Measurements from ENCODE around the gene PTH. TPM values are rescaled to one million over a fixed set of nuclear protein-coding genes. Genes with fewer than 3 reads are reported as not detected.

Gene PTH
- total RNA-seq, 1 experiment from 2014 or later: not detected

- DNase-seq (ENCODE audit: low spot score): peak; percentile 88
- ATAC-seq: peak; percentile 98
- CTCF ChIA-PET: interaction anchor here (0.6 to 3.2 kb wide), 29 partner anchors 9 to 765 kb away, joined by 3 to 21 read pairs (median 5); partner anchors contain the start of gene BTBD10
- peak overlapping the region; percentile 44 for H3K4me3 Mint-ChIP-seq
- H3K27ac Mint-ChIP-seq: no peak overlapping the region
- peaks cover 38% of the 10 kb centered on the region for H3K9me3 Mint-ChIP-seq
- H3K36me3 Mint-ChIP-seq: peaks cover 13% of the 10 kb centered on the region
- H3K27me3 Mint-ChIP-seq (ENCODE audit: low read depth): peaks cover 15% of the 10 kb centered on the region
- POLR2A ChIA-PET: no interaction called here
- H3K4me1 Mint-ChIP-seq: 0 out of 2 replicates have a peak, but pooled peaks cover 3% of the 10 kb centered on the region
- 0 out of 2 replicates have a peak, but pooled peaks have one; percentile 37 for TF ChIP-seq GABPB1 (CRISPR knock-in tag; IDR thresholded peaks at IDR 0.05)
- no peak for TF ChIP-seq ARID4B (CRISPR knock-in tag; IDR thresholded peaks at IDR 0.05; ENCODE audit: borderline replicate concordance)
- peak; percentile 36; the same call in 1 of the 2 replicates for TF ChIP-seq NFYB (CRISPR knock-in tag; conservative IDR thresholded peaks at IDR 0.05; ENCODE audit: low read depth)
- TF ChIP-seq HMGXB4 (CRISPR knock-in tag; IDR thresholded peaks at IDR 0.05): 0 out of 2 replicates have a peak, but pooled peaks have one; percentile 32
- no peak for TF ChIP-seq SP1 (CRISPR knock-in tag; conservative IDR thresholded peaks at IDR 0.05)
- TF ChIP-seq CTCF (IDR thresholded peaks at IDR 0.05): peak; percentile 50
Observed at GRCh38 chr11:13486926-13487660, 8.7 kb downstream of the PTH start.

GRCh38 chr11:13480198-13480597 lies 15.6 kb downstream of the PTH start:
- DNase-seq (ENCODE audit: low spot score) (no peak), ATAC-seq (no peak)
- CTCF ChIA-PET: no interaction called here
- Mint-ChIP-seq H3K4me1 (no peaks in the 10 kb centered on the region), H3K36me3 (peaks cover 22% of the 10 kb centered on the region), H3K27ac (no peak overlapping the region), H3K9me3 (peaks cover 65% of the 10 kb centered on the region), H3K27me3 (ENCODE audit: low read depth) (peaks cover 12% of the 10 kb centered on the region), H3K4me3 (no peak overlapping the region)
- POLR2A ChIA-PET: no interaction called here
- no peak for TF ChIP-seq USF2 (CRISPR knock-in tag; IDR thresholded peaks at IDR 0.05)
- TF ChIP-seq NR3C1 (CRISPR knock-in tag; conservative IDR thresholded peaks at IDR 0.05; ENCODE audit: low read depth): no peak
- no peak for TF ChIP-seq PRDM15 (CRISPR knock-in tag; IDR thresholded peaks at IDR 0.05)
- no peak for TF ChIP-seq NFE2L1 (CRISPR knock-in tag; IDR thresholded peaks at IDR 0.05)
- no peak for TF ChIP-seq ERG (CRISPR knock-in tag; IDR thresholded peaks at IDR 0.05)
- TF ChIP-seq CDX4 (CRISPR knock-in tag; IDR thresholded peaks at IDR 0.05; ENCODE audit: borderline replicate concordance): no peak
- TF ChIP-seq MYBL2 (CRISPR knock-in tag; IDR thresholded peaks at IDR 0.05): no peak
- TF ChIP-seq FOXP4 (CRISPR knock-in tag; IDR thresholded peaks at IDR 0.05): no peak
- no peak for TF ChIP-seq EMX1 (CRISPR knock-in tag; IDR thresholded peaks at IDR 0.05)
